ENCODE data around the gene INSYN2B. TPM values are rescaled to one million over a fixed set of nuclear protein-coding genes. Genes with fewer than 3 reads are reported as not detected.

Gene INSYN2B
- total RNA-seq, result 1.5 and 1.7 TPM in 2 replicates
- polyA plus RNA-seq, result not detected in 2 replicates

- Histone ChIP-seq H3K27ac (no peak within 1 kb of the TSS), H3K36me3 (replicated peaks; ENCODE audit: insufficient read depth, low read depth) (no peaks in the 10 kb centered on the region), H3K4me3 (peak within 1 kb of the TSS; percentile 6), H3K27me3 (peaks cover 20% of the 10 kb centered on the region), H2AFZ (peak within 1 kb of the TSS; percentile 33), H3K79me2 (no peaks in the 10 kb centered on the region), H3K9me2 (replicated peaks; ENCODE audit: insufficient read depth) (no peaks in the 10 kb centered on the region), H3K9me3 (ENCODE audit: low read depth) (no peaks in the 10 kb centered on the region), H3K4me1 (ENCODE audit: insufficient read depth) (no peaks in the 10 kb centered on the region), H3K4me2 (peak within 1 kb of the TSS; percentile 75), H4K20me1 (ENCODE audit: insufficient read depth, poor library complexity, severe bottlenecking) (no peaks in the 10 kb centered on the region)
- TF ChIP-seq EZH2phosphoT487 (IDR thresholded peaks at IDR 0.05; ENCODE audit: low read depth, severe bottlenecking, unreplicated experiment) (no peak), EZH2 (IDR thresholded peaks at IDR 0.05; ENCODE audit: borderline replicate concordance) (no peak), CTCF (IDR thresholded peaks at IDR 0.05; ENCODE audit: poor library complexity) (peak; percentile 67)
- whole genome bisulfite sequencing (ENCODE audit: low lambda C conversion rate, missing lambda C conversion rate), result 6% methylated on average over 11 of the region's 11 CpGs
- peak; percentile 88 for DNase-seq (ENCODE audit: low spot score)
These were observed at the start of gene INSYN2B for GRCh38 chr5:169980418-169981053. TSS of gene INSYN2B (minus strand) at chr5:169980495. CDS start at chr5:169883898, 96,597 bp downstream.

DNA sequence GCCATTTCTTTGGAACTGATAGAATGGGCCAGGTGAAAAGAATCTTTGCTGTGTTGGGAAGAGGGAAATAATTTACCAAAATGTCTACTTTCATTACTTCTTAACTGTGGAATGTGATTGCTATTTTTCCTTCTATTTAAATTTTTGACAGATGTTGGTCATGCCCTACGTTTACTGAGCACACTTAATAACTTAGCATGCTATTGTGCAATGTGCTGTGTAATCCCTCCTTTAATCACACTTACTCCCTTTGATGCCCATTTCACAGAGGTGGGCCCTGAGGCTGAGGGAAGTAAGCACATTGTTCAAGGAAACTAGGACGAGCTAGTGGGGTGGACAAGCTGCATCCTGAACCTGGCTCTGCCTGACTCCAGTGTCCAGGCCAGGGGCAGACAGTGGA, 47.8 kb upstream of the INSYN2B start:
- no peaks in the 10 kb centered on the region for H4K20me1 ChIP-seq (ENCODE audit: insufficient read depth, poor library complexity, severe bottlenecking)
- H3K4me2 ChIP-seq, result no peak overlapping the region
- DNase-seq (ENCODE audit: low spot score), result no peak
- no peaks in the 10 kb centered on the region for H3K9me2 ChIP-seq (replicated peaks; ENCODE audit: insufficient read depth)
- no peak overlapping the region for H3K27ac ChIP-seq
- no peak for TF ChIP-seq EZH2 (IDR thresholded peaks at IDR 0.05; ENCODE audit: borderline replicate concordance)
- no peak for TF ChIP-seq EZH2phosphoT487 (IDR thresholded peaks at IDR 0.05; ENCODE audit: low read depth, severe bottlenecking, unreplicated experiment)
- TF ChIP-seq CTCF (IDR thresholded peaks at IDR 0.05; ENCODE audit: poor library complexity), result no peak
- H3K9me3 ChIP-seq (ENCODE audit: low read depth), result no peaks in the 10 kb centered on the region
- 57% methylated on average over 2 of the region's 2 CpGs for WGBS (ENCODE audit: low lambda C conversion rate, missing lambda C conversion rate)
- no peaks in the 10 kb centered on the region for H3K4me1 ChIP-seq (ENCODE audit: insufficient read depth)
- no peaks in the 10 kb centered on the region for H3K36me3 ChIP-seq (replicated peaks; ENCODE audit: insufficient read depth, low read depth)
- no peaks in the 10 kb centered on the region for H3K79me2 ChIP-seq
- peaks cover 12% of the 10 kb centered on the region for H3K27me3 ChIP-seq
- no peak overlapping the region for H2AFZ ChIP-seq
- H3K4me3 ChIP-seq, result no peak overlapping the region

GRCh38 chr5:170025853-170026252, 45.6 kb upstream of the INSYN2B start:
- Histone ChIP-seq H3K27me3 (peaks cover 15% of the 10 kb centered on the region), H3K4me3 (no peak overlapping the region), H4K20me1 (ENCODE audit: insufficient read depth, poor library complexity, severe bottlenecking) (no peaks in the 10 kb centered on the region), H2AFZ (no peak overlapping the region), H3K9me2 (replicated peaks; ENCODE audit: insufficient read depth) (no peaks in the 10 kb centered on the region), H3K79me2 (no peaks in the 10 kb centered on the region), H3K9me3 (ENCODE audit: low read depth) (no peaks in the 10 kb centered on the region), H3K36me3 (replicated peaks; ENCODE audit: insufficient read depth, low read depth) (no peaks in the 10 kb centered on the region), H3K27ac (no peak overlapping the region), H3K4me2 (no peak overlapping the region), H3K4me1 (ENCODE audit: insufficient read depth) (no peaks in the 10 kb centered on the region)
- DNase-seq (ENCODE audit: low spot score), result no peak
- no peak for TF ChIP-seq EZH2 (IDR thresholded peaks at IDR 0.05; ENCODE audit: borderline replicate concordance)
- TF ChIP-seq EZH2phosphoT487 (IDR thresholded peaks at IDR 0.05; ENCODE audit: low read depth, severe bottlenecking, unreplicated experiment), result no peak
- TF ChIP-seq CTCF (IDR thresholded peaks at IDR 0.05; ENCODE audit: poor library complexity), result no peak
- WGBS (ENCODE audit: low lambda C conversion rate, missing lambda C conversion rate), result 93% methylated on average over 8 of the region's 8 CpGs

All from hepatocyte (in vitro differentiated cells).